Kidney (tissue), 14 donors: ENCODE data around the gene FBLN2. TPM values are rescaled to one million over a fixed set of nuclear protein-coding genes. Genes with fewer than 3 reads are reported as not detected.

Experiments
- DNase-seq, 5 donors: peaks; one replicate each; pipeline ENCODE4 v3.0.0-alpha.2; 2013 to 2020
- FAIRE-seq: peaks from 2 replicates; lab custom pipeline; 2012; peaks lifted over from hg19 to GRCh38; lab: Jason Lieb, UNC
- H3K27ac ChIP-seq, 2 donors: one replicate each; pipeline ENCODE4 v1.7.0; 2013; ENCODE audit warnings: low read depth in 2 of 2, low read length in 2 of 2, inconsistent platforms in 1 of 2
- H3K27me3 ChIP-seq: one replicate; pipeline ENCODE4 v1.7.1; 2013; ENCODE audit warnings: low read length, inconsistent platforms; ENCODE audit not compliant: control insufficient read depth, insufficient read depth
- H3K36me3 ChIP-seq, 3 donors: one replicate each; pipeline versions ENCODE4 v1.7.0 to v1.7.1; 2013; ENCODE audit warnings: low read length in 3 of 3, control low read depth in 1 of 3, inconsistent platforms in 1 of 3; ENCODE audit not compliant: insufficient read depth in 3 of 3, control insufficient read depth in 2 of 3
- H3K4me1 ChIP-seq, 3 donors: one replicate each; pipeline versions ENCODE4 v1.7.0 to v1.7.1; 2013; ENCODE audit warnings: low read length in 3 of 3, inconsistent platforms in 1 of 3, low read depth in 1 of 3; ENCODE audit not compliant: control insufficient read depth in 2 of 3, insufficient read depth in 2 of 3
- H3K4me3 ChIP-seq, 3 donors: one replicate each; pipeline versions ENCODE4 v1.7.0 to v1.8.1; 2013; ENCODE audit warnings: low read length in 3 of 3, control low read depth in 1 of 3, inconsistent platforms in 1 of 3
- H3K9ac ChIP-seq, 3 donors: one replicate each; pipeline versions ENCODE4 v1.7.0 to v1.7.1; 2013; ENCODE audit warnings: low read length in 3 of 3, control low read depth in 1 of 3, inconsistent platforms in 1 of 3
- H3K9me3 ChIP-seq, 3 donors: one replicate each; pipeline versions ENCODE4 v1.7.0 to v1.7.1; 2013; ENCODE audit warnings: low read length in 3 of 3, control low read depth in 1 of 3, inconsistent platforms in 1 of 3; ENCODE audit not compliant: control insufficient read depth in 2 of 3, insufficient read depth in 1 of 3
- CTCF ChIP-seq: IDR thresholded peaks from 3 replicates; pipeline ENCODE4 v1.5.1; 2012; ENCODE audit warnings: mild to moderate bottlenecking, moderate library complexity, borderline replicate concordance; ENCODE audit not compliant: insufficient read depth; ENCODE audit errors: extremely low read depth
- intact Hi-C: fragments of 100-400 bp; cut with DNase I; formaldehyde crosslinking; loops from one replicate; pipeline ENCODE4 v1.11.1; 2022
- polyA plus RNA-seq: library from polyadenylated mRNA; stranded (reverse); fragments of 350-450 nt; fragmentation: Illumina TruSeq; extraction: RNeasy Lipid Tissue Mini Kit (QIAGEN cat#74804); gene quantifications from one replicate; pipeline ENCODE4 v1.2.3, GENCODE V29; 2014; ENCODE audit warnings: low read depth, low replicate concordance; ENCODE audit not compliant: insufficient read depth
- total RNA-seq: library from RNA; stranded (reverse); fragmentation: NEBNext Ultra II Directional; extraction: Animal tissue kit (Norgen Biotek cat#: 25700); gene quantifications from one replicate; pipeline ENCODE4 v1.2.1, GENCODE V29; 2021
- donor health status: control.
- donor health status: control.
- donor health status: control.
- donor health status: control.
- donor health status: control.
- donor health status: DM: yes; HTN: yes; CAD: no.
- donor health status: Normal renal cell carcinoma (clear cell type).

Gene FBLN2
- total and polyA plus RNA-seq, 2 donors from 2014 or later = 3.2 to 43.4 TPM

- H3K9me3 ChIP-seq = no peaks in the 10 kb centered on the region
- no peak for FAIRE-seq
Measured at GRCh38 chr3:13621381-13622221, 72.7 kb downstream of the FBLN2 start.

GRCh38 chr3:13622356-13622755 is 73.4 kb downstream of the FBLN2 start:
- no peaks in the 10 kb centered on the region for H3K27me3 ChIP-seq
- no peak overlapping the region for H3K9ac ChIP-seq
- H3K36me3 ChIP-seq = no peaks in the 10 kb centered on the region
- H3K9me3 ChIP-seq = no peaks in the 10 kb centered on the region
- H3K27ac ChIP-seq = no peak overlapping the region
- no peak overlapping the region for H3K4me3 ChIP-seq
- intact Hi-C loops = no loop called here
- FAIRE-seq = no peak
- no peaks in the 10 kb centered on the region for H3K4me1 ChIP-seq
- DNase-seq = peak in 1 of 5 donors; percentile 53
- no peak for TF ChIP-seq CTCF

More at GRCh38 chr3:13621381-13622221, 72.7 kb downstream of the FBLN2 start:
- Histone ChIP-seq H3K36me3 (no peaks in the 10 kb centered on the region), H3K27ac (no peak overlapping the region), H3K27me3 (no peaks in the 10 kb centered on the region), H3K9ac (no peak overlapping the region), H3K4me1 (no peaks in the 10 kb centered on the region), H3K4me3 (no peak overlapping the region)
- no peak for TF ChIP-seq CTCF
- peak in 1 of 5 donors; percentile 60 for DNase-seq
- intact Hi-C loops = no loop called here

- intact Hi-C loops = no loop called here
- no peak for FAIRE-seq
- no peaks in the 10 kb centered on the region for H3K4me1 ChIP-seq
- no peak for TF ChIP-seq CTCF
- H3K27ac ChIP-seq = no peak overlapping the region
- no peak overlapping the region for H3K4me3 ChIP-seq
- H3K36me3 ChIP-seq = no peaks in the 10 kb centered on the region
- H3K27me3 ChIP-seq = no peaks in the 10 kb centered on the region
- peak in 2 of 5 donors; percentile 54 to 58 for DNase-seq
- H3K9ac ChIP-seq = no peak overlapping the region
- H3K9me3 ChIP-seq = no peaks in the 10 kb centered on the region
Measured at GRCh38 chr3:13623101-13623654, 74.3 kb downstream of the FBLN2 start.
